Measurements from ENCODE around the gene ANKLE1. TPM values are rescaled to one million over a fixed set of nuclear protein-coding genes. Genes with fewer than 3 reads are reported as not detected.

ANKLE1 gene
- total RNA-seq, 5 donors from 2014 or later (not counting 1 experiment from before 2014, with no cell fraction given), result 0.93 to 6.5 (median 2.9) TPM

Other genes starting within 250 kb of the ANKLE1 start
- 10 to 100 TPM; 16.6 to 20.4 (median 19.3) TPM for gene HAUS8, start 206.4 kb upstream of the ANKLE1 start, total RNA-seq
- 100 to 1,000 TPM; 185 to 220 (median 202) TPM for gene MYO9B, start 206.1 kb upstream of the ANKLE1 start, total RNA-seq
- gene USE1, start 66.5 kb upstream of the ANKLE1 start, total RNA-seq, result 10 to 100 TPM; 23.8 to 45.2 (median 38.6) TPM
- 10 to 100 TPM; 21.5 to 33.3 (median 23.0) TPM for gene OCEL1, start 55.7 kb upstream of the ANKLE1 start, total RNA-seq
- gene NR2F6, start 36.0 kb upstream of the ANKLE1 start, total RNA-seq, result 1 to 10 TPM in 4 of 5 donors, under 1 TPM in 1; 0.55 to 6.4 (median 2.8) TPM
- gene USHBP1, start 17.2 kb upstream of the ANKLE1 start, total RNA-seq, result under 1 TPM in 4 of 5 donors, not detected in 1; 0.10 to 0.61 (median 0.38) TPM
- 100 to 1,000 TPM in 3 of 5 donors, 10 to 100 TPM in 2; 76.7 to 130 (median 117) TPM for gene BABAM1, start 14.5 kb upstream of the ANKLE1 start, total RNA-seq
- 10 to 100 TPM in 3 of 5 donors, 1 to 10 TPM in 2; 5.3 to 12.4 (median 11.3) TPM for gene ABHD8, start 21.5 kb downstream of the ANKLE1 start, total RNA-seq
- 10 to 100 TPM; 37.6 to 87.0 (median 69.3) TPM for gene MRPL34, start 24.0 kb downstream of the ANKLE1 start, total RNA-seq
- gene DDA1, start 27.7 kb downstream of the ANKLE1 start, total RNA-seq, result 10 to 100 TPM; 37.3 to 51.7 (median 42.0) TPM
- 10 to 100 TPM; 18.3 to 27.4 (median 24.9) TPM for gene ANO8, start 53.0 kb downstream of the ANKLE1 start, total RNA-seq
- gene GTPBP3, start 55.7 kb downstream of the ANKLE1 start, total RNA-seq, result 10 to 100 TPM; 31.9 to 72.5 (median 65.7) TPM
- gene PLVAP, start 95.4 kb downstream of the ANKLE1 start, total RNA-seq, result under 1 TPM in 4 of 5 donors, not detected in 1; 0.19 to 0.86 (median 0.48) TPM
- gene CCDC194, start 112.3 kb downstream of the ANKLE1 start, total RNA-seq, result 1 to 10 TPM; 1.4 to 3.3 (median 2.6) TPM
- gene BST2, start 123.7 kb downstream of the ANKLE1 start, total RNA-seq, result 10 to 100 TPM; 43.9 to 62.0 (median 52.2) TPM
- gene MVB12A, start 138.1 kb downstream of the ANKLE1 start, total RNA-seq, result 10 to 100 TPM; 21.0 to 41.4 (median 35.3) TPM
- gene TMEM221, start 166.8 kb downstream of the ANKLE1 start, total RNA-seq, result not detected
- gene NXNL1, start 179.0 kb downstream of the ANKLE1 start, total RNA-seq, result not detected
- gene SLC27A1, start 188.6 kb downstream of the ANKLE1 start, total RNA-seq, result 10 to 100 TPM in 3 of 5 donors, 1 to 10 TPM in 2; 5.9 to 13.3 (median 10.5) TPM
- 100 to 1,000 TPM in 1 of 5 donors, 10 to 100 TPM in 4; 46.2 to 103 (median 77.5) TPM for gene PGLS, start 229.7 kb downstream of the ANKLE1 start, total RNA-seq